WTC11 (cell line): ENCODE data around the gene TMEM253. TPM values are rescaled to one million over a fixed set of nuclear protein-coding genes. Genes with fewer than 3 reads are reported as not detected.

Source experiments
- ATAC-seq: fragments of 200-7000 bp; cut with Tn5 transposase; 2 replicates; pipeline ENCODE4 v1.10.0; 2021; ENCODE audit warnings: mild to moderate bottlenecking, moderate library complexity
- CTCF ChIA-PET: fragments of 300-600 bp; sonication (Branson Sonifier 250); formaldehyde crosslinking; loops from one replicate; lab custom pipeline; 2021; ENCODE audit warnings: antibody characterized with exemption; lab: Charles Lee
- POLR2A ChIA-PET: fragments of 350-600 bp; sonication (Branson Sonifier 250); formaldehyde crosslinking; loops from one replicate; lab custom pipeline; 2021; ENCODE audit warnings: antibody characterized with exemption; lab: Charles Lee
- DNase-seq: peaks from one replicate; pipeline ENCODE4 v3.0.0; 2021; ENCODE audit warnings: low spot score
- H3K27ac Mint-ChIP-seq: 2 replicates; pipeline ENCODE4 v1.8.0; 2021; ENCODE audit warnings: mixed read lengths
- H3K27me3 Mint-ChIP-seq: 2 replicates; pipeline ENCODE4 v1.8.0; 2021; ENCODE audit warnings: low read depth, mild to moderate bottlenecking, moderate library complexity, mixed read lengths
- H3K36me3 Mint-ChIP-seq: 2 replicates; pipeline ENCODE4 v1.8.0; 2021; ENCODE audit warnings: mixed read lengths
- H3K4me1 Mint-ChIP-seq: 2 replicates; pipeline ENCODE4 v1.8.0; 2022; ENCODE audit warnings: mixed read lengths
- H3K4me3 Mint-ChIP-seq: 2 replicates; pipeline ENCODE4 v1.8.0; 2021; ENCODE audit warnings: mild to moderate bottlenecking, moderate library complexity, mixed read lengths
- H3K9me3 Mint-ChIP-seq: 2 replicates; pipeline ENCODE4 v1.8.0; 2021; ENCODE audit warnings: mixed read lengths
- HMGA2 ChIP-seq: fragments of 250-450 bp; sonication (Bioruptor Pico); IDR thresholded peaks from 2 replicates; pipeline ENCODE4 v1.4.0; 2021; ENCODE audit warnings: mild to moderate bottlenecking, moderate library complexity
- IRF2 ChIP-seq: sonication (generic); formaldehyde crosslinking; IDR thresholded peaks from 2 replicates; pipeline ENCODE4 v1.8.0; 2022; ENCODE audit warnings: low read depth, missing genetic modification reagents, borderline replicate concordance
- JAZF1 ChIP-seq: fragments of 250-450 bp; sonication (Bioruptor Pico); IDR thresholded peaks from 2 replicates; pipeline ENCODE4 v1.9.0; 2021; ENCODE audit warnings: moderate library complexity, mild to moderate bottlenecking, inconsistent platforms
- JUN ChIP-seq: sonication (generic); formaldehyde crosslinking; IDR thresholded peaks from 2 replicates; pipeline ENCODE4 v1.8.0; 2023; ENCODE audit warnings: mild to moderate bottlenecking, missing genetic modification reagents
- NR3C1 ChIP-seq: sonication (generic); formaldehyde crosslinking; conservative IDR thresholded peaks from 2 replicates; pipeline ENCODE4 v1.8.1; 2023; ENCODE audit warnings: low read depth, mild to moderate bottlenecking, missing genetic modification reagents
- SOX15 ChIP-seq: fragments of 250-450 bp; sonication (Bioruptor Pico); IDR thresholded peaks from 2 replicates; pipeline ENCODE4 v1.9.0; 2021; ENCODE audit warnings: mild to moderate bottlenecking
- TEAD1 ChIP-seq: sonication (generic); formaldehyde crosslinking; IDR thresholded peaks from 2 replicates; pipeline ENCODE4 v1.8.0; 2022; ENCODE audit warnings: mild to moderate bottlenecking, missing genetic modification reagents
- ZNF138 ChIP-seq: sonication (generic); formaldehyde crosslinking; conservative IDR thresholded peaks from 2 replicates; pipeline ENCODE4 v1.8.1; 2022; ENCODE audit warnings: mild to moderate bottlenecking, moderate library complexity, missing genetic modification reagents
- ZNF232 ChIP-seq: sonication (generic); formaldehyde crosslinking; IDR thresholded peaks from 2 replicates; pipeline ENCODE4 v1.8.0; 2022; ENCODE audit warnings: mild to moderate bottlenecking, missing genetic modification reagents
- ZNF396 ChIP-seq: fragments of 250-450 bp; sonication (Bioruptor Pico); IDR thresholded peaks from 2 replicates; pipeline ENCODE4 v1.8.0; 2021; ENCODE audit warnings: mild to moderate bottlenecking, moderate library complexity, borderline replicate concordance
- ZNF423 ChIP-seq: fragments of 250-450 bp; sonication (Bioruptor Pico); IDR thresholded peaks from 2 replicates; pipeline ENCODE4 v2.1.2; 2022; ENCODE audit warnings: mild to moderate bottlenecking, moderate library complexity
- total RNA-seq: library from RNA; stranded (reverse); gene quantifications from 3 replicates; pipeline ENCODE4 v1.2.3, GENCODE V29; 2021
- TF ChIP-seq, protein P1 (sequence below): sonication (generic); formaldehyde crosslinking; IDR thresholded peaks from 2 replicates; pipeline ENCODE4 v1.8.1; 2023; ENCODE audit warnings: mild to moderate bottlenecking, missing genetic modification reagents, moderate library complexity
- TF ChIP-seq, protein P2 (sequence below): sonication (generic); formaldehyde crosslinking; conservative IDR thresholded peaks from 2 replicates; pipeline ENCODE4 v1.8.1; 2023; ENCODE audit warnings: mild to moderate bottlenecking, low read depth, missing genetic modification reagents, moderate library complexity
- TF ChIP-seq, protein P3 (sequence below): fragments of 250-450 bp; sonication (Bioruptor Pico); IDR thresholded peaks from 2 replicates; pipeline ENCODE4 v2.1.2; 2022; ENCODE audit warnings: mild to moderate bottlenecking, moderate library complexity
- TF ChIP-seq, protein P4 (sequence below): sonication (generic); formaldehyde crosslinking; IDR thresholded peaks from 2 replicates; pipeline ENCODE4 v1.8.1; 2022; ENCODE audit warnings: low read depth, mild to moderate bottlenecking, moderate library complexity, missing genetic modification reagents, borderline replicate concordance
- TF ChIP-seq, protein P5 (sequence below): sonication (generic); formaldehyde crosslinking; IDR thresholded peaks from 2 replicates; pipeline ENCODE4 v1.8.1; 2022; ENCODE audit warnings: missing genetic modification reagents, borderline replicate concordance
- TF ChIP-seq, protein P6 (sequence below): sonication (generic); formaldehyde crosslinking; IDR thresholded peaks from 2 replicates; pipeline ENCODE4 v1.8.0; 2023; ENCODE audit warnings: missing genetic modification reagents
- TF ChIP-seq, protein P7 (sequence below): fragments of 250-450 bp; sonication (Bioruptor Pico); IDR thresholded peaks from 2 replicates; pipeline ENCODE4 v1.9.0; 2021; ENCODE audit warnings: mild to moderate bottlenecking
- TF ChIP-seq, protein P8 (sequence below): fragments of 250-450 bp; sonication (Bioruptor Pico); IDR thresholded peaks from 2 replicates; pipeline ENCODE4 v1.8.0; 2021; ENCODE audit warnings: mild to moderate bottlenecking

The TMEM253 gene
- total RNA-seq, 1 experiment from 2014 or later, result 1.7 TPM

DNA sequence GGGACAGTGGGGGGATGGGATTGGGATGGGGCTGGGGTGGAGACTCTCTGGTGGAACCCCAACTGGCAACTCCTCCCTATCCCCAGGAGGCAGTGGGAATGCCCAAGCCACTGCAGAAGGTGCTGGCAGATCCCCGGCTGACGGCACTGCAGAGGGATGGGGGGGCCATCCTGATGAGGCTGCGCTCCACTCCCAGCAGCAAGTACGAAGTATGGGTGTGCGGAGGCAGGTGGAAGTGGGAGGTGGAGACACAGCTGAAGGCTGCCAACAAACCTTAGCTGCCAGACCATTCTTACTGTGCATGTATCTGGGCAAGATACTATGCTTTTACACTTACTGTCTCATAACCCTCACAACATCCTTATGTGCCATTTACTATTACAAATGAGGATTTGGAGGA lies 22.6 kb upstream of the TMEM253 start (continued):
- TF ChIP-seq, protein P1, sequence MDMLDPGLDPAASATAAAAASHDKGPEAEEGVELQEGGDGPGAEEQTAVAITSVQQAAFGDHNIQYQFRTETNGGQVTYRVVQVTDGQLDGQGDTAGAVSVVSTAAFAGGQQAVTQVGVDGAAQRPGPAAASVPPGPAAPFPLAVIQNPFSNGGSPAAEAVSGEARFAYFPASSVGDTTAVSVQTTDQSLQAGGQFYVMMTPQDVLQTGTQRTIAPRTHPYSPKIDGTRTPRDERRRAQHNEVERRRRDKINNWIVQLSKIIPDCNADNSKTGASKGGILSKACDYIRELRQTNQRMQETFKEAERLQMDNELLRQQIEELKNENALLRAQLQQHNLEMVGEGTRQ, result no peak
- TF ChIP-seq ZNF232 (CRISPR knock-in tag), result no peak
- no peak for TF ChIP-seq ZNF423
- TF ChIP-seq, protein P2, sequence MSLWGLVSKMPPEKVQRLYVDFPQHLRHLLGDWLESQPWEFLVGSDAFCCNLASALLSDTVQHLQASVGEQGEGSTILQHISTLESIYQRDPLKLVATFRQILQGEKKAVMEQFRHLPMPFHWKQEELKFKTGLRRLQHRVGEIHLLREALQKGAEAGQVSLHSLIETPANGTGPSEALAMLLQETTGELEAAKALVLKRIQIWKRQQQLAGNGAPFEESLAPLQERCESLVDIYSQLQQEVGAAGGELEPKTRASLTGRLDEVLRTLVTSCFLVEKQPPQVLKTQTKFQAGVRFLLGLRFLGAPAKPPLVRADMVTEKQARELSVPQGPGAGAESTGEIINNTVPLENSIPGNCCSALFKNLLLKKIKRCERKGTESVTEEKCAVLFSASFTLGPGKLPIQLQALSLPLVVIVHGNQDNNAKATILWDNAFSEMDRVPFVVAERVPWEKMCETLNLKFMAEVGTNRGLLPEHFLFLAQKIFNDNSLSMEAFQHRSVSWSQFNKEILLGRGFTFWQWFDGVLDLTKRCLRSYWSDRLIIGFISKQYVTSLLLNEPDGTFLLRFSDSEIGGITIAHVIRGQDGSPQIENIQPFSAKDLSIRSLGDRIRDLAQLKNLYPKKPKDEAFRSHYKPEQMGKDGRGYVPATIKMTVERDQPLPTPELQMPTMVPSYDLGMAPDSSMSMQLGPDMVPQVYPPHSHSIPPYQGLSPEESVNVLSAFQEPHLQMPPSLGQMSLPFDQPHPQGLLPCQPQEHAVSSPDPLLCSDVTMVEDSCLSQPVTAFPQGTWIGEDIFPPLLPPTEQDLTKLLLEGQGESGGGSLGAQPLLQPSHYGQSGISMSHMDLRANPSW (CRISPR knock-in tag), result no peak
- no peak for TF ChIP-seq SOX15 (CRISPR knock-in tag)

DNA sequence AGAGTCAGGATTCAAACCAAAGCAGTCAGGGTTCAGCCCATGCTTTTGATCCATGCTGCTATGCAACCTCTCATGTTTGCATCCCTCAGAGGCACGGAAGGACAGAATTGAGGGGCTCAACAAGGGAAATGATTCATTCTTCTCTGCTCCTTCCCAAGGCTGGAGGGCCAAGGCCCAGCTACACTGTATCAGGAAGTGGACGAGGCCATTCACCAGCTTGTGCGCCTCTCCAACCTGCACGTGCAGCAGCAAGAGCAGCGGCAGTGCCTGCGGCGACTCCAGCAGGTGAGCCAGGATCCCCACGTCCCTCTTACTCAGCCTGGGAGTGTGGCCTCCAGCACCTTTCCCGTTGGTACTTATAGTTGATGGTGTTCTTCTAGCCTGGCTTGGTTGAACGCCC lies 22.1 kb upstream of the TMEM253 start:
- Mint-ChIP-seq H3K27me3 (no peaks in the 10 kb centered on the region), H3K9me3 (no peaks in the 10 kb centered on the region), H3K27ac (no peak overlapping the region), H3K36me3 (peaks cover 72% of the 10 kb centered on the region), H3K4me3 (no peak overlapping the region), H3K4me1 (no peaks in the 10 kb centered on the region)
- POLR2A ChIA-PET, result no interaction called here
- TF ChIP-seq, protein P3, sequence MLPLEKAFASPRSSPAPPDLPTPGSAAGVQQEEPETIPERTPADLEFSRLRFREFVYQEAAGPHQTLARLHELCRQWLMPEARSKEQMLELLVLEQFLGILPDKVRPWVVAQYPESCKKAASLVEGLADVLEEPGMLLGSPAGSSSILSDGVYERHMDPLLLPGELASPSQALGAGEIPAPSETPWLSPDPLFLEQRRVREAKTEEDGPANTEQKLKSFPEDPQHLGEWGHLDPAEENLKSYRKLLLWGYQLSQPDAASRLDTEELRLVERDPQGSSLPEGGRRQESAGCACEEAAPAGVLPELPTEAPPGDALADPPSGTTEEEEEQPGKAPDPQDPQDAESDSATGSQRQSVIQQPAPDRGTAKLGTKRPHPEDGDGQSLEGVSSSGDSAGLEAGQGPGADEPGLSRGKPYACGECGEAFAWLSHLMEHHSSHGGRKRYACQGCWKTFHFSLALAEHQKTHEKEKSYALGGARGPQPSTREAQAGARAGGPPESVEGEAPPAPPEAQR, result no peak
- no peak for TF ChIP-seq ZNF138 (CRISPR knock-in tag)
- TF ChIP-seq, protein P4, sequence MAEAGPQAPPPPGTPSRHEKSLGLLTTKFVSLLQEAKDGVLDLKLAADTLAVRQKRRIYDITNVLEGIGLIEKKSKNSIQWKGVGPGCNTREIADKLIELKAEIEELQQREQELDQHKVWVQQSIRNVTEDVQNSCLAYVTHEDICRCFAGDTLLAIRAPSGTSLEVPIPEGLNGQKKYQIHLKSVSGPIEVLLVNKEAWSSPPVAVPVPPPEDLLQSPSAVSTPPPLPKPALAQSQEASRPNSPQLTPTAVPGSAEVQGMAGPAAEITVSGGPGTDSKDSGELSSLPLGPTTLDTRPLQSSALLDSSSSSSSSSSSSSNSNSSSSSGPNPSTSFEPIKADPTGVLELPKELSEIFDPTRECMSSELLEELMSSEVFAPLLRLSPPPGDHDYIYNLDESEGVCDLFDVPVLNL, result no peak
- TF ChIP-seq, protein P5, sequence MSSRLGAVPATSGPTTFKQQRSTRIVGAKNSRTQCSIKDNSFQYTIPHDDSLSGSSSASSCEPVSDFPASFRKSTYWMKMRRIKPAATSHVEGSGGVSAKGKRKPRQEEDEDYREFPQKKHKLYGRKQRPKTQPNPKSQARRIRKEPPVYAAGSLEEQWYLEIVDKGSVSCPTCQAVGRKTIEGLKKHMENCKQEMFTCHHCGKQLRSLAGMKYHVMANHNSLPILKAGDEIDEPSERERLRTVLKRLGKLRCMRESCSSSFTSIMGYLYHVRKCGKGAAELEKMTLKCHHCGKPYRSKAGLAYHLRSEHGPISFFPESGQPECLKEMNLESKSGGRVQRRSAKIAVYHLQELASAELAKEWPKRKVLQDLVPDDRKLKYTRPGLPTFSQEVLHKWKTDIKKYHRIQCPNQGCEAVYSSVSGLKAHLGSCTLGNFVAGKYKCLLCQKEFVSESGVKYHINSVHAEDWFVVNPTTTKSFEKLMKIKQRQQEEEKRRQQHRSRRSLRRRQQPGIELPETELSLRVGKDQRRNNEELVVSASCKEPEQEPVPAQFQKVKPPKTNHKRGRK (CRISPR knock-in tag), result no peak
- TF ChIP-seq, protein P6, sequence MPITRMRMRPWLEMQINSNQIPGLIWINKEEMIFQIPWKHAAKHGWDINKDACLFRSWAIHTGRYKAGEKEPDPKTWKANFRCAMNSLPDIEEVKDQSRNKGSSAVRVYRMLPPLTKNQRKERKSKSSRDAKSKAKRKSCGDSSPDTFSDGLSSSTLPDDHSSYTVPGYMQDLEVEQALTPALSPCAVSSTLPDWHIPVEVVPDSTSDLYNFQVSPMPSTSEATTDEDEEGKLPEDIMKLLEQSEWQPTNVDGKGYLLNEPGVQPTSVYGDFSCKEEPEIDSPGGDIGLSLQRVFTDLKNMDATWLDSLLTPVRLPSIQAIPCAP, result no peak
- no peak for TF ChIP-seq JUN (CRISPR knock-in tag)
- no peak for TF ChIP-seq ZNF396 (CRISPR knock-in tag)
- no peak for TF ChIP-seq HMGA2 (CRISPR knock-in tag)
- TF ChIP-seq NR3C1 (CRISPR knock-in tag), result no peak
- no peak for TF ChIP-seq TEAD1 (CRISPR knock-in tag)
- no peak for TF ChIP-seq JAZF1
- TF ChIP-seq, protein P7, sequence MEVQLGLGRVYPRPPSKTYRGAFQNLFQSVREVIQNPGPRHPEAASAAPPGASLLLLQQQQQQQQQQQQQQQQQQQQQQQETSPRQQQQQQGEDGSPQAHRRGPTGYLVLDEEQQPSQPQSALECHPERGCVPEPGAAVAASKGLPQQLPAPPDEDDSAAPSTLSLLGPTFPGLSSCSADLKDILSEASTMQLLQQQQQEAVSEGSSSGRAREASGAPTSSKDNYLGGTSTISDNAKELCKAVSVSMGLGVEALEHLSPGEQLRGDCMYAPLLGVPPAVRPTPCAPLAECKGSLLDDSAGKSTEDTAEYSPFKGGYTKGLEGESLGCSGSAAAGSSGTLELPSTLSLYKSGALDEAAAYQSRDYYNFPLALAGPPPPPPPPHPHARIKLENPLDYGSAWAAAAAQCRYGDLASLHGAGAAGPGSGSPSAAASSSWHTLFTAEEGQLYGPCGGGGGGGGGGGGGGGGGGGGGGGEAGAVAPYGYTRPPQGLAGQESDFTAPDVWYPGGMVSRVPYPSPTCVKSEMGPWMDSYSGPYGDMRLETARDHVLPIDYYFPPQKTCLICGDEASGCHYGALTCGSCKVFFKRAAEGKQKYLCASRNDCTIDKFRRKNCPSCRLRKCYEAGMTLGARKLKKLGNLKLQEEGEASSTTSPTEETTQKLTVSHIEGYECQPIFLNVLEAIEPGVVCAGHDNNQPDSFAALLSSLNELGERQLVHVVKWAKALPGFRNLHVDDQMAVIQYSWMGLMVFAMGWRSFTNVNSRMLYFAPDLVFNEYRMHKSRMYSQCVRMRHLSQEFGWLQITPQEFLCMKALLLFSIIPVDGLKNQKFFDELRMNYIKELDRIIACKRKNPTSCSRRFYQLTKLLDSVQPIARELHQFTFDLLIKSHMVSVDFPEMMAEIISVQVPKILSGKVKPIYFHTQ (CRISPR knock-in tag), result no peak
- no peak for TF ChIP-seq IRF2 (CRISPR knock-in tag)
- TF ChIP-seq, protein P8, sequence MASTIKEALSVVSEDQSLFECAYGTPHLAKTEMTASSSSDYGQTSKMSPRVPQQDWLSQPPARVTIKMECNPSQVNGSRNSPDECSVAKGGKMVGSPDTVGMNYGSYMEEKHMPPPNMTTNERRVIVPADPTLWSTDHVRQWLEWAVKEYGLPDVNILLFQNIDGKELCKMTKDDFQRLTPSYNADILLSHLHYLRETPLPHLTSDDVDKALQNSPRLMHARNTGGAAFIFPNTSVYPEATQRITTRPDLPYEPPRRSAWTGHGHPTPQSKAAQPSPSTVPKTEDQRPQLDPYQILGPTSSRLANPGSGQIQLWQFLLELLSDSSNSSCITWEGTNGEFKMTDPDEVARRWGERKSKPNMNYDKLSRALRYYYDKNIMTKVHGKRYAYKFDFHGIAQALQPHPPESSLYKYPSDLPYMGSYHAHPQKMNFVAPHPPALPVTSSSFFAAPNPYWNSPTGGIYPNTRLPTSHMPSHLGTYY (CRISPR knock-in tag), result no peak
- CTCF ChIA-PET, result interaction anchor here (1.4 to 2.5 kb wide), 2 partner anchors 10 to 12 kb away, joined by 3 to 9 read pairs; no protein-coding TSS in a partner anchor
- DNase-seq (no peak), ATAC-seq (no peak)
